ENCODE data around the gene AMMECR1. TPM values are rescaled to one million over a fixed set of nuclear protein-coding genes. Genes with fewer than 3 reads are reported as not detected.
"Not testable (repeated sequence)": the region's sequence is repeated elsewhere in the genome, so short reads cannot be mapped to it uniquely, and the experiment has no call there.

AMMECR1 gene
- total RNA-seq, 4 donors from 2014 or later = 7.4 to 10.0 (median 8.2) TPM

- H3K27me3 ChIP-seq = no peaks in the 10 kb centered on the region
- DNase-seq = no peak
- TF ChIP-seq, protein P1, sequence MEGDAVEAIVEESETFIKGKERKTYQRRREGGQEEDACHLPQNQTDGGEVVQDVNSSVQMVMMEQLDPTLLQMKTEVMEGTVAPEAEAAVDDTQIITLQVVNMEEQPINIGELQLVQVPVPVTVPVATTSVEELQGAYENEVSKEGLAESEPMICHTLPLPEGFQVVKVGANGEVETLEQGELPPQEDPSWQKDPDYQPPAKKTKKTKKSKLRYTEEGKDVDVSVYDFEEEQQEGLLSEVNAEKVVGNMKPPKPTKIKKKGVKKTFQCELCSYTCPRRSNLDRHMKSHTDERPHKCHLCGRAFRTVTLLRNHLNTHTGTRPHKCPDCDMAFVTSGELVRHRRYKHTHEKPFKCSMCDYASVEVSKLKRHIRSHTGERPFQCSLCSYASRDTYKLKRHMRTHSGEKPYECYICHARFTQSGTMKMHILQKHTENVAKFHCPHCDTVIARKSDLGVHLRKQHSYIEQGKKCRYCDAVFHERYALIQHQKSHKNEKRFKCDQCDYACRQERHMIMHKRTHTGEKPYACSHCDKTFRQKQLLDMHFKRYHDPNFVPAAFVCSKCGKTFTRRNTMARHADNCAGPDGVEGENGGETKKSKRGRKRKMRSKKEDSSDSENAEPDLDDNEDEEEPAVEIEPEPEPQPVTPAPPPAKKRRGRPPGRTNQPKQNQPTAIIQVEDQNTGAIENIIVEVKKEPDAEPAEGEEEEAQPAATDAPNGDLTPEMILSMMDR (IDR thresholded peaks at IDR 0.05) = no peak
- no peak for TF ChIP-seq POLR2A (IDR thresholded peaks at IDR 0.05)
These were observed 23.5 kb upstream of the AMMECR1 start for GRCh38 chrX:110341189-110342035.

DNA sequence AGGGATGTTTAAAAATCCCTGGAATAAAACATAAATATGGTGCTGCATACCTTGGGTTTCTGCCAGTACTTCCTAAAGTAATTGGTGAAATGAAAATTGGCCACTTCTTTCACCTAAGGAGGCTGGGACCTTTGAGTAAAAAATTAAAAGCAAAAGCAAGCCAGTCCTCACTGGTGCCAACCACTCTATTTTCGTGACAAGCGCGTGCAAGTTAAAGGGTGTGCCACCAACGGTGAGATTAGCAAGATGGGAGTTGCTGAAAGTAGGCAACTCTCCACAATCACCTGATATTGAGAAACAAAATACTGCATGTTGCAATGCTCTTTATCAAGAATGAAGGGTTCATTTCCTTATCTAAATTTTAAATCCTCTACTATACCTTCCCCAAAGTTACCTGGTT is 21.1 kb upstream of the AMMECR1 start:
- TF ChIP-seq POLR2A (IDR thresholded peaks at IDR 0.05) = no peak
- TF ChIP-seq, protein P1 (IDR thresholded peaks at IDR 0.05) = no peak
- Histone ChIP-seq H3K27me3 (no peaks in the 10 kb centered on the region), H3K9me3 (no peaks in the 10 kb centered on the region), H3K4me1 (no peaks in the 10 kb centered on the region), H3K27ac (no peak overlapping the region), H3K36me3 (no peaks in the 10 kb centered on the region), H3K4me3 (no peak overlapping the region)
- DNase-seq = no peak

More at GRCh38 chrX:110341189-110342035, 23.5 kb upstream of the AMMECR1 start:
- H3K27ac ChIP-seq = no peak overlapping the region
- H3K9me3 ChIP-seq = no peaks in the 10 kb centered on the region
- no peak overlapping the region for H3K4me3 ChIP-seq
- H3K36me3 ChIP-seq = no peaks in the 10 kb centered on the region
- no peaks in the 10 kb centered on the region for H3K4me1 ChIP-seq

DNA sequence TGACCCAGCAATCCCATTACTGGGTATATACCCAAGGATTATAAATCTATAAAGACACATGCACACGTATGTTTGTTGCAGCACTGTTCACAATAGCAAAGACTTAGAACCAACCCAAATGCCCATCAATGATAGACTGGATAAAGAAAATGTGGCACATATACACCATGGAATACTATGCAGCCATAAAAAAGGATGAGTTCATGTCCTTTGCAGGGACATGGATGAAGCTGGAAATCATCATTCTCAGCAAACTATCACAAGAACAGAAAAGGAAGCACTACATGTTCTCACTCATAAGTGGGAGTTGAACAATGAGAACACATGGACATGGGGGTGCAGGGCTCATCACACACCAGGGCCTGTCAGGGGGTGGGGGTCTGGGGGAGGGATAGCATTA is 15.6 kb upstream of the AMMECR1 start:
- not testable (repeated sequence) for H3K27ac ChIP-seq, H3K4me1 ChIP-seq, H3K4me3 ChIP-seq, H3K36me3 ChIP-seq, H3K9me3 ChIP-seq, DNase-seq, H3K27me3 ChIP-seq

DNA sequence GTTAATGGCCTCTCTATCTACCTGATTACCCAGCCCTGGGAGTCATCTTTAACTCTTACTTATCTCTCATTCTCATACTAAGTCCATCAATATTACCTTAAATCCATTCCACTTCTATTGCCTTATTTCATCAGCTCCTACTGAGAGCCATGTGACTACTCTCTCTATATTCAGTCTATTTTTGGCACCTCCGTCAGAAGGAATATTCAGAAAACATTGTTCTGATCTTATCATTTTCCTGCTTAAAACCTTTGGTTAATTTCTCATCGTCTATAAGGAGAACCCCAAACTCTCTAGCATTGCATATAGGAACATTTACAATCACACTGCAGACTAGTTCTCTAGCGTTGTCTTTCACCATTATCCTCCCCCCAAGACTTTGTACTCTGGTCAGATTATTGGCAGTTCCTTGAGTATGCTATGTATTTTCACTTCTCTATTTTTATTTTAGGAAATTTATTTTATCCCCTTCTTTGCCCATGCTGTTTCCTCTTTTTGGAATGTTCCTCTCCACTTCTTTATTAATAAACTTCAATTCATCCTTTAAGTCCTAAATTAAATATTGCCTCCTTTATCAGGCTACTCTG is 13.7 kb upstream of the AMMECR1 start:
- Histone ChIP-seq H3K36me3 (no peaks in the 10 kb centered on the region), H3K4me1 (no peaks in the 10 kb centered on the region), H3K9me3 (no peaks in the 10 kb centered on the region), H3K27me3 (no peaks in the 10 kb centered on the region), H3K27ac (no peak overlapping the region), H3K4me3 (no peak overlapping the region)
- DNase-seq = no peak
- no peak for TF ChIP-seq POLR2A (IDR thresholded peaks at IDR 0.05)
- TF ChIP-seq, protein P1 (IDR thresholded peaks at IDR 0.05) = no peak

DNA sequence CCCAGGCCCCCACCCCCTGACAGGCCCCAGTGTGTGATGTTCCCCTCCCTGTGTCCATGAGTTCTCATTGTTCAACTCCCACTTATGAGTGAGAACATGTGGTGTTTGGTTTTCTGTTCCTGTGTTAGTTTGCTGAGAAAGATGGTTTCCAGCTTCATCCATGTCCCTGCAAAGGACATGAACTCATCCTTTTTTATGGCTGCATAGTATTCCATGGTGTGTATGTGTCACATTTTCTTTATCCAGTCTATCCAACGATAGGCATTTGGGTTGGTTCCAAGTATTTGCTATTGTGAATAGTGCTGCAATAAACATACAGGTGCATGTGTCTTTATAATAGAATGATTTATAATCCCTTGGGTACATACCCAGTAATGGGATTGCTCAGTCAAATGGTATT is 10.7 kb upstream of the AMMECR1 start:
- H3K4me1 ChIP-seq, H3K36me3 ChIP-seq, H3K9me3 ChIP-seq, DNase-seq, H3K27ac ChIP-seq, H3K4me3 ChIP-seq, H3K27me3 ChIP-seq: not testable (repeated sequence)

DNA sequence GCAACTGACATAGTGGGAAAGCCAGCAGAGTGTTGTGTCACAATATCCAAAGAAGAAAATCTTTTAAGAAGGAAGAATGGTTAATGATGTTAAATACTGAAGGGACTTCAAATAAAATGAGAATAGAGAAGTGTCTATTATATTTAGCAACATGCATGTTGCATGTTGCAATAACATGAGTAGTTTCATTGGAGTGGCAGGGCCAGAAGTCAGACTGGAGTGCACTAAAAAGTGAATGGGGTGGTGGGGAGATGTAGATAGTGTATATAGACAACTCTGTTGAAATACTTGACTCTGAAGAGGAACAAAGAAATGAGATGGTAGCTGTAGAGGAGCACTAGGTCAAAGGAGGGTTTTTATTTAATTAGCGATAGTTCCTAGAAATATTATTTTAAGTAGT is 9.5 kb upstream of the AMMECR1 start:
- H3K4me3 ChIP-seq = no peak overlapping the region
- no peak overlapping the region for H3K27ac ChIP-seq
- H3K9me3 ChIP-seq = no peaks in the 10 kb centered on the region
- no peaks in the 10 kb centered on the region for H3K4me1 ChIP-seq
- H3K27me3 ChIP-seq = no peaks in the 10 kb centered on the region
- no peaks in the 10 kb centered on the region for H3K36me3 ChIP-seq
- no peak for TF ChIP-seq POLR2A (IDR thresholded peaks at IDR 0.05)
- TF ChIP-seq, protein P1 (IDR thresholded peaks at IDR 0.05) = no peak
- DNase-seq = no peak
